Measurements from ENCODE around the gene PHF10. TPM values are rescaled to one million over a fixed set of nuclear protein-coding genes. Genes with fewer than 3 reads are reported as not detected.

PHF10 gene
- total and polyA plus RNA-seq, 2 donors (not counting 3 experiments of a cell fraction or from before 2014, with no cell fraction given) = 19.1 to 62.4 TPM

DNA sequence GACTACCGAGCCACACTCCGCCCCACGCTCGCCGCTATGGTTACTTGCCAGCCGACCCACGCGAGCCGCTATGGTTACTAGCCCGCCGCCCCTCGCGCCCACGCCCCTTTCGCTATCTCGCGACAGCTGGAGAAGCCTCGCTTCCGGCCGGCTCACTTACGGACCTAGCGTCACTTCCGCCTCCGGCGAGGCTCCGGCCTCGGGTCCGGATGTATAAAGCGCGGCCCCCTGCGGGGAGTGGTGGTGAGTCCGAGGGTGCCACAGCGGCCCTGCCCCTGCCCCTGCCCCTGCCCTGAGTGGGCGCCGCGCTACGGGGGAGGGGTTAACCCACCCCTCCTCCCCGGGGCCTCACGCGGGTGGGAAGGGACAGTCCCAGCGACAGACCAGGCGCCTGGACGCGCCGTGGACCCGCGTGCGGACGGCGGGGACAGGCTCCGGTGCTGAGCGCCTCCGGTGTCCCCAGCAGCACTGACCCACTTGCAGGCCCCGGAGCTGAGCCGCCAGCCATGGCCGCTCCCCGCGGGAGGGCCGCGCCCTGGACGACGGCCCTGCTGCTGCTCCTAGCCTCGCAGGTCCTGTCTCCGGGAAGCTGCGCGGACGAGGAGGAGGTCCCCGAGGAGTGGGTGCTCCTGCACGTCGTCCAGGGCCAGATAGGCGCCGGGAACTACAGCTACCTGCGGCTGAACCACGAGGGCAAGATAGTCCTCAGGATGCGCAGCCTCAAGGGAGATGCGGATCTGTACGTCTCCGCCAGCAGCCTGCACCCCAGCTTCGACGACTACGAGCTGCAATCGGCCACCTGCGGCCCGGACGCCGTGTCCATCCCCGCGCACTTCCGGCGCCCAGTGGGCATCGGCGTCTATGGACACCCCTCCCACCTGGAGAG lies 22.1 kb downstream of the PHF10 start, which contains the start of the genes C6orf120 and WDR27:
TSS of gene C6orf120 (plus strand) at position 173 of the 886 bp plus-strand sequence. CDS start at position 507, 334 bp downstream.
TSS of gene WDR27 (minus strand) at position 76 of the 886 bp plus-strand sequence. CDS start 13,024 bp downstream, outside the sequence.
- peak; percentile 97 for DNase-seq (ENCODE audit: low read depth, low spot score)
- Histone ChIP-seq H3K36me3 (ENCODE audit: control insufficient read depth in 2 of 2, extremely low read depth in 1 of 2, insufficient read depth in 2 of 2, low read length in 2 of 2) (peaks cover 0 to 4% of the 10 kb centered on the region in 2 experiments), H3K9me3 (replicated peaks; ENCODE audit: control insufficient read depth, insufficient read depth, low read length) (no peaks in the 10 kb centered on the region), H3K4me2 (ENCODE audit: insufficient read depth, low read length) (peak within 1 kb of the TSS; percentile 93), H3K79me2 (ENCODE audit: control insufficient read depth, insufficient read depth, low read length) (peaks cover 56% of the 10 kb centered on the region), H3K27ac (ENCODE audit: insufficient read depth, low read depth, low read length) (peak within 1 kb of the TSS; percentile 76), H3K4me3 (replicated peaks in 1 of 3; ENCODE audit: insufficient read depth in 1 of 3, low read depth in 1 of 3, low read length in 3 of 3) (peak within 1 kb of the TSS; percentile 70 to 84 (median 71)), H4K20me1 (replicated peaks; ENCODE audit: control insufficient read depth, extremely low read depth, insufficient read depth, low read length) (no peaks in the 10 kb centered on the region), H3K9ac (replicated peaks; ENCODE audit: extremely low read depth, insufficient read depth, low read length) (peak within 1 kb of the TSS; percentile 91), H2AFZ (ENCODE audit: low read depth, low read length) (peak within 1 kb of the TSS; percentile 32), H3K9me1 (replicated peaks; ENCODE audit: control insufficient read depth, extremely low read depth, insufficient read depth, low read length) (no peaks in the 10 kb centered on the region), H3K4me1 (ENCODE audit: control insufficient read depth, extremely low read depth, insufficient read depth, low read length) (peaks cover 57% of the 10 kb centered on the region), H3K27me3 (ENCODE audit: control insufficient read depth in 2 of 2, insufficient read depth in 2 of 2, low read length in 2 of 2) (no peaks in the 10 kb centered on the region)
- POLR2A ChIA-PET = interaction anchor here (0.7 to 1.6 kb wide), 4 partner anchors 26 to 50 kb away, joined by 3 to 6 read pairs (median 3); no protein-coding TSS in a partner anchor
- TF ChIP-seq POLR2A (IDR thresholded peaks at IDR 0.05; ENCODE audit: low read depth, low read length) (peak; percentile 78), EZH2 (IDR thresholded peaks at IDR 0.05; ENCODE audit: borderline replicate concordance, low read depth, low read length, severe bottlenecking) (no peak), JUN (IDR thresholded peaks at IDR 0.05; ENCODE audit: borderline replicate concordance, insufficient read depth, insufficient read length, low read depth) (no peak), MYC (IDR thresholded peaks at IDR 0.05; ENCODE audit: low read depth, low read length) (peak; percentile 40), POLR2AphosphoS5 (IDR thresholded peaks at IDR 0.05; ENCODE audit: insufficient read depth, low read depth, low read length) (peak; percentile 87), FOS (IDR thresholded peaks at IDR 0.05; ENCODE audit: borderline replicate concordance, insufficient read depth, low read length) (no peak), GATA2 (IDR thresholded peaks at IDR 0.05; ENCODE audit: insufficient read depth, insufficient read length, low read depth, low read length) (no peak)
- TF ChIP-seq, protein P1, sequence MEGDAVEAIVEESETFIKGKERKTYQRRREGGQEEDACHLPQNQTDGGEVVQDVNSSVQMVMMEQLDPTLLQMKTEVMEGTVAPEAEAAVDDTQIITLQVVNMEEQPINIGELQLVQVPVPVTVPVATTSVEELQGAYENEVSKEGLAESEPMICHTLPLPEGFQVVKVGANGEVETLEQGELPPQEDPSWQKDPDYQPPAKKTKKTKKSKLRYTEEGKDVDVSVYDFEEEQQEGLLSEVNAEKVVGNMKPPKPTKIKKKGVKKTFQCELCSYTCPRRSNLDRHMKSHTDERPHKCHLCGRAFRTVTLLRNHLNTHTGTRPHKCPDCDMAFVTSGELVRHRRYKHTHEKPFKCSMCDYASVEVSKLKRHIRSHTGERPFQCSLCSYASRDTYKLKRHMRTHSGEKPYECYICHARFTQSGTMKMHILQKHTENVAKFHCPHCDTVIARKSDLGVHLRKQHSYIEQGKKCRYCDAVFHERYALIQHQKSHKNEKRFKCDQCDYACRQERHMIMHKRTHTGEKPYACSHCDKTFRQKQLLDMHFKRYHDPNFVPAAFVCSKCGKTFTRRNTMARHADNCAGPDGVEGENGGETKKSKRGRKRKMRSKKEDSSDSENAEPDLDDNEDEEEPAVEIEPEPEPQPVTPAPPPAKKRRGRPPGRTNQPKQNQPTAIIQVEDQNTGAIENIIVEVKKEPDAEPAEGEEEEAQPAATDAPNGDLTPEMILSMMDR (IDR thresholded peaks at IDR 0.05; ENCODE audit: extremely low read depth in 1 of 2, insufficient read depth in 1 of 2, low read depth in 1 of 2, low read length in 2 of 2) = no peak
- TF ChIP-seq, protein P2, sequence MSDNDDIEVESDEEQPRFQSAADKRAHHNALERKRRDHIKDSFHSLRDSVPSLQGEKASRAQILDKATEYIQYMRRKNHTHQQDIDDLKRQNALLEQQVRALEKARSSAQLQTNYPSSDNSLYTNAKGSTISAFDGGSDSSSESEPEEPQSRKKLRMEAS (IDR thresholded peaks at IDR 0.05; ENCODE audit: insufficient read depth, insufficient read length) = peak; percentile 56
- intact Hi-C loops (cut with micrococcal nuclease) = loop anchor here (1.0 to 5.0 kb wide), 8 partner anchors 21 to 853 kb away; partner anchors contain the start of genes DYNLT2, ERMARD, FAM120B and TBP
- peak; percentile 89 for FAIRE-seq
- dilution Hi-C loops (cut with MboI; ENCODE audit: extremely low pct_ligation_motif_present, low sequenced_read_pairs) = no loop called here
- CTCF ChIA-PET = interaction anchor here (1.1 to 2.0 kb wide), 3 partner anchors 9 to 190 kb away, joined by 3 to 9 read pairs (median 7); no protein-coding TSS in a partner anchor
- BruUV-seq (replicated peaks) = no TSS peak
